HG03064 (cell line): ENCODE results near the gene PLK5.
"Not testable (repeated sequence)": the region's sequence is repeated elsewhere in the genome, so short reads cannot be mapped to it uniquely, and the experiment has no call there.

ENCODE experiments used
- ATAC-seq: cut with Tn5 transposase; IDR thresholded peaks from one replicate; pipeline ENCODE4 v1.9.1; 2021; ENCODE audit warnings: low read depth; ENCODE audit not compliant: unreplicated experiment

Gene PLK5

GRCh38 chr19:1505991-1506881 is 17.6 kb upstream of the PLK5 start:
- no peak for ATAC-seq

GRCh38 chr19:1507192-1507660 is 16.7 kb upstream of the PLK5 start:
- no peak for ATAC-seq

DNA sequence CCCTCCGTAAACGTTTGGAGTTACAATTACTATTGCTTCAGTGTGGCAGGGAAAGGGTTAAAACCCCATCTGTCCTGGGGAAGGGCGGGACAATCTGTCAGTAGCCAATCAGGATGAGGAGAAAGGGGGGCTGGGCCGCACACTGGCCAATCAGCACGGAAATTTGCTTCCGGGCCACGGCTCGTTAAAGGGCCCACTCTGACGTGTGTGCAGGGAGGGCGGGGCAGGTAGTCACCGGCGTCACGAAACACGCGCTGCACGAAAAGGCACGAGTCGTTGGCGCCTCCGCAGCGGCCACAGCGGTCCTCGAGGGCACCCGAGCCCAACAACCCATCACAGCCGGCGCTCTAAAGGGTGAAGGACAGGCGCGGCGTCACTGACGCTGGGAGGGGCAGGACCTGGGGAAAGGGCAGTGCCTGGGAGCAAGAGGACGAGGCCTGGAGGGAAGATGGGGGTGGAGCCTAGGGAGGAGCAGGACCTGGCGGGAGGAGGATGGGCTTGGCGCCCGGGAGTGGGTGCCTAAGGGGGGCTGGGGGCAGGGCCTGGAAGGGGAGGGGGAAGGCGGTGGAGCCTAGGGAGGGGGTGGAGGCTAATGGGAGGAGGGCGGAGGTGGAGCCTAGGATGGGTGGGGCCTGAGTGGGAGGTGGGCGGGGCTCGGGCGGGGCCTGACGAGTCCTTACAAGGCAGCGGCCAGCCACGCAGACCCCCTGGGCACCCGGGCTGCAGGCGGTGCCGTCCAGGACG is 15.9 kb upstream of the PLK5 start:
- ATAC-seq = no peak

DNA sequence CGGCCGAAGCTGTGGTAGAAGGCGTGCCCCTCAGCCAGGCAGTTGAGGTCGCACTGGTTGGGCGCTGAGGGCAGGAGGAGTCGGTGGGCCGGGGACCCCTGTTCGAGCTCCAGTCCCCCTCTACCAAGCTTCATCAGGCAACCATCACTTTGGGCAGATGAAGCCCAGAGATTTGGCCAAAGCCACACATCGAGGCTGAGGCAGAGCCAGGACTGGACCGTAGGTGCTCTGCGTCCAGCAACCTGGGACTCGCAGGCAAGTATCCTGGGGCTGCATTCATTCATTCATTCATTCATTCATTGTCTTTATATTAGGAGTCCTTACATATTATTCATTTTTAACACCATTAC is 15.4 kb upstream of the PLK5 start:
- no peak for ATAC-seq

DNA sequence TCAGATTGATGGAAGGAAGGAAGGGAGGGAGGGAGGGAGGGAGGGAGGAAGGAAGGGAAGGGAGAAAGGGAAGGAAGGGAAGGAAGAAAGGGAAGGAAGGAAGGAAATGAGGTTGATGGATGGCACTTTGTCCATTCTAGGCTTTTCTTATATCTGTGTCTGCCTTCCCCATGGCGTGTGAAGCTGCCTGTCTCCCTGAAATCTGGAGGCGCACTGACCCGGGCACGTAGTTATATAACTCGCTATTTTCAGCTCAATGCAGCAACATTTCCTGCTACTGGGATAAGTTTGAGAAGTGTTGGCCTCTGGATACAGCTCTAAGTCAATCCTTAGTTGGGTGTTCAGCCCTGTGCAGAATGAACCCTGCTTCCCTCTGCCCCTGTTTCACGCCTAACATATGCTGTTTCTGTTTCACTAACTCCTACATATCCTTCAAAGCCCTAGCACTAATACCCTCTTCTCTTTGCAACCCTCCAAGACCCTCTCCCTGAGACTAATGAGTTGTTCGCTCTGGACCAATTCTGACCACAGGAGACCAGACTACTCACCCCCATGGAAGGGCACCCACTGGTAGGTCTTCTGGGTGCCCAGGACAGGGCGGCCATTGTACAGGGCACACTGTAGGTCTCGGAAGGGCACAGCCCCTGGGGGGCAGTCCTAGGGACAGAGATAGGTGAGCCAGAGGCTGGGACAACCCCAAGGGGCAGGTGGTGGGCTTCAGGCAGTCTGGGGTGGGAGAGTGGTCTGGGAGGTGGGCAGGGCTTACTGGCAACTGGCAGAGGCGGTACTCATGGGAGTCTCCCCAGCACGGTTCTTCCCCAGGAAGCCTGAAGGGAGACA is 14.1 kb upstream of the PLK5 start:
- ATAC-seq = no peak

GRCh38 chr19:1510442-1510806 is 13.5 kb upstream of the PLK5 start:
- no peak for ATAC-seq

DNA sequence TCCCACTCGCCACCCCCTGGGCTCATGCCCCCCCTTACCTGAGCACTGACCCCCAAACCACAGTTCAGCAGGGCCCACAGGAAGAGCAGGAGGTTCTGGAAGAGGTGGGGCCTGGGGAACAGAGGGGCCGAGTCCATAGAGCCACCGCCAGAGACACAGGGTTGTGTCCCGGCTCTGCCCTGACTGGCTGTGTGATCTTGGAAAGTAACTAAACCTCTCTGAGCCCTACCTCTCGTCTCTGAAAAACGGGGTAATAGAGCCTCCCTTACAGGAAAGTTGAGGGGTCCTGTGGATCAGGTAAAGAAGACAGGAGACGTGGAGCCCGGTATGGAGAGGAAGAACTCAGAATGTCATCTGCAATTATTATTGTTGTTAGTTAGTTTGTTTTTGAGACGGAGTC is 13.1 kb upstream of the PLK5 start:
- ATAC-seq = no peak

- ATAC-seq = no peak
Measured at GRCh38 chr19:1511318-1512317, 12.3 kb upstream of the PLK5 start.

- ATAC-seq = no peak
Measured at GRCh38 chr19:1512671-1513498, 11.0 kb upstream of the PLK5 start, which contains the start of gene ADAMTSL5. ADAMTSL5 (minus strand) TSS chr19:1513019; CDS start chr19:1510943, 2,076 bp downstream.

- no peak for ATAC-seq
Measured at GRCh38 chr19:1513499-1514294, 10.2 kb upstream of the PLK5 start.

DNA sequence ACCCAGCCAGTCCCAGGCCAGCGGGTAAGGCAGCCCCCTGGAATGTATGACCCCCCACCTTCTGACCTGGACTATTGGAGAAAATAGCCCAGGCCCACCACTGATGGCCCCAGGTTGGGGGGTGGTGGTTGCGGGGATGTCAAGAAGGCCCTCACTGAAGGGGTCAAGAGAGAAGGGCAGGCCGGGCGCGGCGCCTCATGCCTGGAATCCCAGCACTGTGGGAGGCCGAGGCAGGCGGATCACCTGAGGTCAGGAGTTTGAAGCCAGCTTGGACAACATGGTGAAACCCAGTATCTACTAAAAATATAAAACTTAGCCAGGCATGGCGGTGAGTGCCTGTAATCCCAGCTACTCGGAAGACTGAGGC is 9.6 kb upstream of the PLK5 start:
- no peak for ATAC-seq

GRCh38 chr19:1514986-1515721 is 8.7 kb upstream of the PLK5 start:
- ATAC-seq = no peak

DNA sequence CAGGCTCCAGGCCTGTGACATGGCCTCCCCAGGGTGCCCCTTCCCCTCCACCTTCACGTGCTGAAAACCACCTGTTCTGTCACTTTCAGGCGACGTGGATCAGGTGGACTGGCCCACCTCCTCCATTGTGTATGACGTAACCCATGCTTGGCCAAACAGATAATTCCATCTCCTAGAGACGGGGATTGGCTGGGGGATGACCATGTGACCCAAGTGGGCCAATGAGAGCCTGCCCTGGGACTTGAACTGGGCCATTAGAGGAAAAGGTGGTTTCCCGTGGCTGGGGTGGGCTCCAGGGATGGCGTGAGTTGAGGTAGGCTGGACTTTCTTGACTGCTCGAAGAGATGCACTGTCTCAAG is 7.5 kb upstream of the PLK5 start:
- ATAC-seq = no peak

DNA sequence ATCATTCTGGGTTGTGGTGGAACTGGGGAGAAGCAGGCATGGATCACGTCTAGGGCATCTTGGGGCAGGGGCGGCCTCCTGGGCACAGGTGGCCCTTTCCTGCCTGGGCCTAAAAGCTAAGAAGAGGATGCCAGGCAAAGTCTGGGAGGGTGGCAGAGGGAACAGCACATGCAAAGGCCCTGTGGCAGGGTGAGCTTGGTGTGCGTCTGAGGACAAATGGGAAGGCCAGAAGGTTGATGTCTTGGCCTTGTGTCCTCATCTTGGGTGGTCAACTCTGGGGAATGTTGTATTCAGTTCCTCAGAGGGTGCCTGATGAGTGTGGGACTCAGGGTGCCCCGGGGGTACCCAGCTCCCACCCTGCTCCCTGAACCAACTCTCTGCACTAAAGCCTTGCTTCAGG is 5.4 kb upstream of the PLK5 start:
- ATAC-seq = no peak

DNA sequence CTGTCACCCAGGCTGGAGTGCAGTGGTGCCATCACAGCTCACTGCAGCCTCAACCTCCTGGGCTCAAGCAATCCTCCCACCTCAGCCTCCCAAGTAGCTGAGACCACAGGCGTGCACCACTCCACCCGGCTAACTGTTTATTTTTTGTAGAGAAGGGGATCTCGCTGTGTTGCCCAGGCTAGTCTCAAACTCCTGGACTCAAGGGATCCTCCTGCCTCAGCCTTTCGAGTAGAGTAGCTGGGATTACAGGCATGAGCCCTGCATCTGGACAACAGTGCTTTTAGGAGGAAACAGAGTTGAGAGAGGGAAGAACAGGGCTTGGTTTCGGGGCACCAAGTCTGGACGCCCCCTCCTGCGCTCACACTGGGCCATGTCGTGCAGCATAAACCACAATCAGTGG is 4.1 kb upstream of the PLK5 start:
- not testable (repeated sequence) for ATAC-seq

- ATAC-seq = no peak
Measured at GRCh38 chr19:1520203-1520780, 3.6 kb upstream of the PLK5 start.

DNA sequence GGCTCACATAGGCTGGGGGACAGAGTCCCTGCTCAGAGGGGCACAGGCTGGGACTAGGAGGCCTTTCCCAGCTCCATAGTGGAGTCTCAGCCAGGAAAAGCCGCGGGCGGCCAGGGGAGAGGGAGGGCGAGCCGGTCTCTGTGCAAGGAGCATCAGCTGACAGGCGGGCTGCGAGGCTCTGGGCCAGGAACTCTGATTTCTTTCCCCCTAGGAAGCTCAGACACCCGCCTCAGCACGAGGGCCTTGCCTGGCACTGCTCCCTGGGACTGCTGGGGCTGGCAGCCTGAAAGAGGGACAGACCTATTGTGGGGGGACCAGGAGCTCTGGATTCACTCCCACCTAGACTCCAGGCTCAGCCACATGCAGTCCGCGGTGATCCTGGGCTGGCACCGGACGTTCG is 2.2 kb upstream of the PLK5 start:
- no peak for ATAC-seq
